Psoas muscle (tissue), 8 donors: ENCODE results near the gene ZNF775. TPM values are rescaled to one million over a fixed set of nuclear protein-coding genes. Genes with fewer than 3 reads are reported as not detected.
A peak's percentile ranks its signal among the peaks of the same experiment; 100 is the strongest.

ENCODE experiments used
- ATAC-seq, 4 donors: fragments of 200-7000 bp; cut with Tn5 transposase; one replicate each; pipeline ENCODE4 v1.9.1; 2020; ENCODE audit warnings: moderate library complexity in 3 of 4, mild to moderate bottlenecking in 2 of 4
- DNase-seq, 2 donors: peaks; one replicate each; pipeline ENCODE4 v3.0.0-alpha.2; 2020
- H3K27ac ChIP-seq: fragments of 200-600 bp; one replicate; pipeline ENCODE4 v1.8.0; 2022
- H3K27me3 ChIP-seq, 3 donors: fragments of 200-600 bp in 1 of 3; one replicate each; pipeline versions ENCODE4 v1.6.1 to v1.8.0; 2013 to 2022; ENCODE audit warnings: low read length in 2 of 3, mild to moderate bottlenecking in 2 of 3, moderate library complexity in 1 of 3; ENCODE audit not compliant: insufficient read depth in 3 of 3
- H3K36me3 ChIP-seq, 2 donors: fragments of 200-600 bp in 1 of 2; one replicate each; pipeline versions ENCODE4 v1.6.1 to v1.8.0; 2013 to 2022; ENCODE audit warnings: low read depth in 1 of 2, mild to moderate bottlenecking in 1 of 2, moderate library complexity in 1 of 2; ENCODE audit not compliant: insufficient read depth in 1 of 2
- H3K4me1 ChIP-seq: fragments of 200-600 bp; one replicate; pipeline ENCODE4 v1.8.0; 2022
- H3K4me3 ChIP-seq: fragments of 200-600 bp; one replicate; pipeline ENCODE4 v1.8.0; 2022; ENCODE audit warnings: mild to moderate bottlenecking
- H3K9me3 ChIP-seq: fragments of 200-600 bp; one replicate; pipeline ENCODE4 v1.8.0; 2022
- WGBS, 3 donors: extraction: QIAGEN DNeasy Blood & Tissue Kit; methylation state at CpG; one replicate each; pipeline versions ENCODE4 v1.1.6 to v1.1.7; 2013; 5-methylcytosine and 5-hydroxymethylcytosine counted together
- intact Hi-C, 2 donors: fragments of 100-400 bp; cut with DNase I; formaldehyde crosslinking; loops; one replicate each; pipeline versions ENCODE4 v1.11.0 to v1.14.2; 2022
- polyA plus RNA-seq, 3 donors: library from polyadenylated mRNA; stranded (reverse); fragments of 200-250 nt; gene quantifications; one replicate each; pipeline ENCODE4 v1.2.3, GENCODE V29; 2013
- total RNA-seq, 4 donors: library from RNA; stranded (reverse); fragmentation: NEBNext Ultra II Directional in 2 of 4; extraction: Animal tissue kit (Norgen Biotek cat#: 25700) in 2 of 4; gene quantifications; one replicate each; pipeline versions ENCODE4 v1.2.1 to v1.2.4, GENCODE V29; 2021 to 2023
- TF ChIP-seq, protein P1 (sequence below): fragments of 200-600 bp; IDR thresholded peaks from one replicate; pipeline ENCODE4 v1.8.0; 2022; ENCODE audit warnings: antibody characterized with exemption
- donor health status: healthy with polysubstance abuse.
- donor health status: DM: no; HTN: no; CAD: no; lungs with moderate emphysema.
- donor health status: Bipolar disorder and iron deficiency.
- donor health status: healthy.
- donor health status: DM: yes; HTN: yes; CAD: no.
- donor health status: DM: no; HTN: no; CAD: no.
- donor health status: DM: no; HTN: no; CAD: no.
- donor health status: DM: yes; HTN: yes; CAD: no.

Gene ZNF775
- total and polyA plus RNA-seq, 7 donors = 1.6 to 3.8 (median 2.8) TPM

DNA sequence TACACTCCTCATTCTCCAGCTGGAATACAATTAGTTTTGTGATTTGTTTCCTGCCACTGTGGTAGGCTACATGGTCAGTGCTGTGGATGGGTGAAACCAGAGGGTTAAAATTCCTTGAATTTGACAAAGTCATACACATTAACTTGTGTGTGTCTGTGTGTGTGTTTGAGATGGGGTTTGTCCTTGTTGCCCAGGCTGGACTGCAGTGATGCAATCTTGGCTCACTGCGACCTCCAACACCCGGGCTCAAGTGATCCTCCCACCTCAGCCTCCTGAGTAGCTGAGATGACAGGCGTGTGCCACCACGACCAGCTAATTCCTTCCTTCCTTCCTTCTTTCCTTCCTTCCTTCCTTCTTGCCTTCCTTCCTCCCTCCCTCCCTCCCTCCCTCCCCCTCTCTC is 46.5 kb downstream of the ZNF775 start:
- Histone ChIP-seq H3K27me3 (peaks cover 0 to 5% (median 0%) of the 10 kb centered on the region in 3 donors), H3K27ac (no peak overlapping the region), H3K36me3 (no peaks in the 10 kb centered on the region), H3K4me3 (no peak overlapping the region), H3K4me1 (no peaks in the 10 kb centered on the region), H3K9me3 (no peaks in the 10 kb centered on the region)
- intact Hi-C loops = loop anchor here in 1 of 2 donors (10.0 kb wide), 1 partner anchor 141 kb away; no protein-coding TSS in a partner anchor
- ATAC-seq (no peak), DNase-seq (no peak)
- TF ChIP-seq, protein P1, sequence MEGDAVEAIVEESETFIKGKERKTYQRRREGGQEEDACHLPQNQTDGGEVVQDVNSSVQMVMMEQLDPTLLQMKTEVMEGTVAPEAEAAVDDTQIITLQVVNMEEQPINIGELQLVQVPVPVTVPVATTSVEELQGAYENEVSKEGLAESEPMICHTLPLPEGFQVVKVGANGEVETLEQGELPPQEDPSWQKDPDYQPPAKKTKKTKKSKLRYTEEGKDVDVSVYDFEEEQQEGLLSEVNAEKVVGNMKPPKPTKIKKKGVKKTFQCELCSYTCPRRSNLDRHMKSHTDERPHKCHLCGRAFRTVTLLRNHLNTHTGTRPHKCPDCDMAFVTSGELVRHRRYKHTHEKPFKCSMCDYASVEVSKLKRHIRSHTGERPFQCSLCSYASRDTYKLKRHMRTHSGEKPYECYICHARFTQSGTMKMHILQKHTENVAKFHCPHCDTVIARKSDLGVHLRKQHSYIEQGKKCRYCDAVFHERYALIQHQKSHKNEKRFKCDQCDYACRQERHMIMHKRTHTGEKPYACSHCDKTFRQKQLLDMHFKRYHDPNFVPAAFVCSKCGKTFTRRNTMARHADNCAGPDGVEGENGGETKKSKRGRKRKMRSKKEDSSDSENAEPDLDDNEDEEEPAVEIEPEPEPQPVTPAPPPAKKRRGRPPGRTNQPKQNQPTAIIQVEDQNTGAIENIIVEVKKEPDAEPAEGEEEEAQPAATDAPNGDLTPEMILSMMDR = no peak
- WGBS, 3 donors = 54 to 63% (median 62%) methylated on average over 4 of the region's 4 CpGs

DNA sequence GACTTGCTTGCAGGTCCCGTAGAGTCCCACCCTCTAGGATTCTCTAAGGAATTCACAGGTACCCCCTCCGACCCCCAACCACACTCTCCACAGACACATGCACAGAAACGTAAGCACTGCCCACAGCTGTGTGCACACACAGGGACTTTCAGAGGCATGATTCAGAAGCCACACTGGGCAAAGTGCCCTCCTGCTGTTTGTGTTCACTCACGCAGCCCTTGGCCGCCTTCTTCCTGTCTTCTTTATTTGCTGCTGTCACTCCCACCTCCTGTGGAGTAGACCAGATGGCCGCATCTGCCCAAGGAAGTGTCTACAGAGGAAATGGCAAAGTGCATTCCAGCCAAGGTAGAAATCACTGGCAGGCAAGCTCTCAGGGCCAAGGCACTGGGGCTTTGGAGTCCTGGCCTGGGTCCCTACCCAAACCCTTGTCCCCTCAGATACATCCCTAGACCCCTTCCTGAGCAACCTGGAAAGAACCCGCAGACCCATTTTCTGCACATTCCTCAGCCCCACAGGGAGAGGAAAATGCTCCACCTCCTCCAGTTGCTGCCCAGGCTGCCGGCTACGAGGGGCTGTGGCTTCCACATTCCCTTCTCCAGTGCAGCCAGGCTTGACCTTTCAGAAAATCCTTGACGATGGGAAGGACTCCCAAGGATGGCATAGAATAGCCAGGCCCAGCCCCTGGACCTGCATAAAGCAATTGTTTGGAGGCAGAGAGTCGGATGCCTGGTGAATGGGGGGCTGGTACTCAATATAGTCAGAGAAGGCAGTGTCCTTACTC is 49.7 kb downstream of the ZNF775 start:
- Histone ChIP-seq H3K9me3 (no peaks in the 10 kb centered on the region), H3K27me3 (peaks cover 0 to 6% (median 0%) of the 10 kb centered on the region in 3 donors), H3K36me3 (no peaks in the 10 kb centered on the region), H3K4me3 (no peak overlapping the region), H3K4me1 (no peaks in the 10 kb centered on the region), H3K27ac (no peak overlapping the region)
- WGBS, 3 donors = 24 to 33% (median 29%) methylated on average over 11 of the region's 11 CpGs
- ATAC-seq = peak in 2 of 4 donors; percentile 25 to 39
- TF ChIP-seq, protein P1 = no peak
- no peak for DNase-seq
- intact Hi-C loops = loop anchor here in 1 of 2 donors (10.0 kb wide), 1 partner anchor 144 kb away; no protein-coding TSS in a partner anchor

DNA sequence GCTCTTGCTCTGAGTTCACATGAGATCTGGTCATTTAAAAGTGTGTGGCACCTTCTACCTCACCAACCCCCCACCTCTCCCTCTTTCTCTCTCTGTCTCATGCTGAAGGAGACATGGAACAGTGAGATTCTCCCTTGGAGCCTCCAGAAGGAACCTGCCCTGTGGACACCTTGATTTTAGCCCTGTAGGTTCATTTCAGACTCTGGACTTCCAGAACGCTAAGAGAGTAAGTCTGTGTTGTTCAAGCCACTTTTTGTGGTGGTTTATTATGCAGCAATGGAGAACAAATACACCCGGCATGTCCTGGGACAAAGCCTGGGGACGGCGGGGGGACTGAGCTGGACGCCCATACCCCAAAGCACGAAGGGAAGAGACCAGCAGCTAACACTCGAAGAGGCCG is 50.6 kb downstream of the ZNF775 start:
- no peaks in the 10 kb centered on the region for H3K9me3 ChIP-seq
- H3K36me3 ChIP-seq = no peaks in the 10 kb centered on the region
- DNase-seq (no peak), ATAC-seq (no peak)
- no peaks in the 10 kb centered on the region for H3K4me1 ChIP-seq
- intact Hi-C loops = loop anchor here in 1 of 2 donors (10.0 kb wide), 1 partner anchor 145 kb away; no protein-coding TSS in a partner anchor
- TF ChIP-seq, protein P1 = no peak
- H3K4me3 ChIP-seq = no peak overlapping the region
- WGBS, 3 donors = 80 to 82% (median 81%) methylated on average over 8 of the region's 8 CpGs
- no peak overlapping the region for H3K27ac ChIP-seq
- peaks cover 0 to 6% (median 0%) of the 10 kb centered on the region in 3 donors for H3K27me3 ChIP-seq

DNA sequence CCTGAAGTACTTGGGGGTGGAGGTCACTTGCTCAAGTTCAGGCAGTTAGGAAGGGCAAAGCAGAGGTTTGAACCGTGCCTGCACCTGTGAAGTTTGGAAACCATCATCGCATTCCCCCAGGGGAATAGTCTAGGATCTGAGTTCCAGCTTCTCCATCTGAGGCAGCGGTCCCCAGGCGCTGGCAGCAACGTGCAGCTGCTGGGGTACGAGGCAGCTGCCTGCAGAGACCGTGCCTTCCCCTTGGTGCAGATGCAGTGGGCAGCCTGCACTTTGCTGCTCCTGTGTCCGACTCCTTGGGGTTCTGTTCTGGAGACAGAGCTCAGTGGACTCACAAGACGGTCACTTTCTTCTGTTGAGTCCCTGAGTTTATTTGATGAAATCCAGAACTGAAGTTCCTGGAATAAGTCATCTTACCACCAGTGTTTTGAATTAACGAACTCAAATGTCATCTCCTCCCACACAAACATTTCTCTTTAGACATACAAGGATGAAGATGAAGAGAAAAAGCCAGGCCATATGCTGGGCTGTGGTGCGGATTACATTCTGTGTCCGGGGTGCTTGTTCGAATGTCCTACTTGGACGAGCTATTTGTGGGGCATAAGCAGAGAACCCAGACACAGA is 51.4 kb downstream of the ZNF775 start:
- Histone ChIP-seq H3K9me3 (no peaks in the 10 kb centered on the region), H3K27ac (no peak overlapping the region), H3K27me3 (peaks cover 0 to 6% (median 2%) of the 10 kb centered on the region in 3 donors), H3K36me3 (no peaks in the 10 kb centered on the region), H3K4me3 (no peak overlapping the region), H3K4me1 (no peaks in the 10 kb centered on the region)
- ATAC-seq (no peak), DNase-seq (no peak)
- 81 to 87% (median 81%) methylated on average over 14 of the region's 14 CpGs for WGBS, 3 donors
- TF ChIP-seq, protein P1 = no peak
- intact Hi-C loops = no loop called here
